ENCODE data around the gene NUTF2. TPM values are rescaled to one million over a fixed set of nuclear protein-coding genes. Genes with fewer than 3 reads are reported as not detected.
"Not testable (repeated sequence)": the region's sequence is repeated elsewhere in the genome, so short reads cannot be mapped to it uniquely, and the experiment has no call there.

NUTF2 gene
- total and polyA plus RNA-seq, 2 donors (not counting 1 experiment from before 2014, with no cell fraction given) = 50.1 to 87.3 TPM

- Histone ChIP-seq H2AFZ (ENCODE audit: insufficient read depth, low read depth, low read length, poor library complexity, severe bottlenecking) (no peak overlapping the region), H3K36me3 (replicated peaks in 1 of 2; ENCODE audit: control extremely low read depth in 1 of 2, control insufficient read depth in 1 of 2, extremely low read depth in 1 of 2, insufficient read depth in 2 of 2, low read length in 1 of 2) (peaks cover 0 to 29% of the 10 kb centered on the region in 2 experiments), H3K27ac (ENCODE audit: low read length in 2 of 2) (no peak overlapping the region), H3K27me3 (replicated peaks in 1 of 4; ENCODE audit: control extremely low read depth in 1 of 4, control insufficient read depth in 3 of 4, insufficient read depth in 4 of 4, low read length in 3 of 4) (no peaks in the 10 kb centered on the region), H3K9ac (ENCODE audit: low read length) (no peak overlapping the region), H3K4me3 (ENCODE audit: control extremely low read depth in 1 of 5, extremely low read depth in 1 of 5, insufficient read depth in 1 of 5, low read depth in 2 of 5, low read length in 4 of 5) (no peak overlapping the region), H3K9me3 (ENCODE audit: control extremely low read depth in 1 of 3, control insufficient read depth in 2 of 3, insufficient read depth in 1 of 3, low read length in 2 of 3) (no peaks in the 10 kb centered on the region), H3K4me2 (replicated peaks; ENCODE audit: low read depth, low read length, poor library complexity, severe bottlenecking) (no peak overlapping the region), H3K4me1 (ENCODE audit: control insufficient read depth in 2 of 2, insufficient read depth in 2 of 2, low read length in 2 of 2) (no peaks in the 10 kb centered on the region), H4K20me1 (ENCODE audit: control insufficient read depth, insufficient read depth, low read length, poor library complexity, severe bottlenecking) (peaks cover 36% of the 10 kb centered on the region), H3K79me2 (ENCODE audit: control insufficient read depth, insufficient read depth, low read length) (peaks cover 65% of the 10 kb centered on the region)
- Mint-ChIP-seq H3K9me3 (ENCODE audit: insufficient read depth) (no peaks in the 10 kb centered on the region), H3K27me3 (no peaks in the 10 kb centered on the region), H3K27ac (no peak overlapping the region), H3K4me3 (no peak overlapping the region), H3K4me1 (peaks cover 13% of the 10 kb centered on the region)
- CTCF ChIA-PET = interaction anchor here (0.6 to 3.0 kb wide), 4 partner anchors 21 to 357 kb away, joined by 3 to 23 read pairs (median 10); partner anchors contain the start of gene NRN1L
- DNase-seq (no peak), ATAC-seq (ENCODE audit: low read depth) (no peak)
- no peak for TF ChIP-seq EZH2 (IDR thresholded peaks at IDR 0.05; ENCODE audit: borderline replicate concordance, insufficient read depth, low read depth, low read length, poor library complexity, severe bottlenecking)
- TF ChIP-seq, protein P1, sequence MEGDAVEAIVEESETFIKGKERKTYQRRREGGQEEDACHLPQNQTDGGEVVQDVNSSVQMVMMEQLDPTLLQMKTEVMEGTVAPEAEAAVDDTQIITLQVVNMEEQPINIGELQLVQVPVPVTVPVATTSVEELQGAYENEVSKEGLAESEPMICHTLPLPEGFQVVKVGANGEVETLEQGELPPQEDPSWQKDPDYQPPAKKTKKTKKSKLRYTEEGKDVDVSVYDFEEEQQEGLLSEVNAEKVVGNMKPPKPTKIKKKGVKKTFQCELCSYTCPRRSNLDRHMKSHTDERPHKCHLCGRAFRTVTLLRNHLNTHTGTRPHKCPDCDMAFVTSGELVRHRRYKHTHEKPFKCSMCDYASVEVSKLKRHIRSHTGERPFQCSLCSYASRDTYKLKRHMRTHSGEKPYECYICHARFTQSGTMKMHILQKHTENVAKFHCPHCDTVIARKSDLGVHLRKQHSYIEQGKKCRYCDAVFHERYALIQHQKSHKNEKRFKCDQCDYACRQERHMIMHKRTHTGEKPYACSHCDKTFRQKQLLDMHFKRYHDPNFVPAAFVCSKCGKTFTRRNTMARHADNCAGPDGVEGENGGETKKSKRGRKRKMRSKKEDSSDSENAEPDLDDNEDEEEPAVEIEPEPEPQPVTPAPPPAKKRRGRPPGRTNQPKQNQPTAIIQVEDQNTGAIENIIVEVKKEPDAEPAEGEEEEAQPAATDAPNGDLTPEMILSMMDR (IDR thresholded peaks at IDR 0.05) = no peak
- POLR2A ChIA-PET = no interaction called here
- intact Hi-C loops (cut with micrococcal nuclease) = no loop called here
- WGBS (ENCODE audit: insufficient coverage) = 94% methylated on average over 11 of the region's 11 CpGs
These were observed 16.2 kb downstream of the NUTF2 start for GRCh38 chr16:67862623-67863583.

DNA sequence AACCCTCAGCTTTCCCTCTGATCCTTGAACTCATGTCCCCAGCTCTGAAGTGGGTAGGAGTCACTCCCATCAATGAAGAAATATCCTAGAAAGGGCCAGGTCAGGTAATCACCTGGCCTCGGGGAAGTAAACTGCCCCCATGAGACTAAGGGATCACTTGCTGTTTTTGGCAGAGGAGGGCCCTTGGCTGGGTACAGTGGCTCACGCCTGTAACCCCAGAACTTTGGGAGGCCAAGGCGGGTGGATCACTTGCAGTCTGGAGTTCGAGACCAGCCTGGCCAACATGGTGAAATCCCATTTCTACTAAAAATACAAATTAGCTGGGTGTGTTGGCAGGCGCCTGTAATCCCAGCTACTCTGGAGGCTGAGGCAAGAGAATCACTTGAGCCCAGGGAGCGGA, 17.3 kb downstream of the NUTF2 start:
- H3K4me1 Mint-ChIP-seq; H3K4me1 ChIP-seq (ENCODE audit: control insufficient read depth in 2 of 2, insufficient read depth in 2 of 2, low read length in 2 of 2); H3K9me3 Mint-ChIP-seq (ENCODE audit: insufficient read depth); DNase-seq; H3K27ac Mint-ChIP-seq; H3K27me3 ChIP-seq (replicated peaks in 1 of 4; ENCODE audit: control extremely low read depth in 1 of 4, control insufficient read depth in 3 of 4, insufficient read depth in 4 of 4, low read length in 3 of 4); H3K4me2 ChIP-seq (replicated peaks; ENCODE audit: low read depth, low read length, poor library complexity, severe bottlenecking); H3K4me3 Mint-ChIP-seq; H3K27ac ChIP-seq (ENCODE audit: low read length in 2 of 2); ATAC-seq (ENCODE audit: low read depth); H3K9ac ChIP-seq (ENCODE audit: low read length); H3K9me3 ChIP-seq (ENCODE audit: control extremely low read depth in 1 of 3, control insufficient read depth in 2 of 3, insufficient read depth in 1 of 3, low read length in 2 of 3); H2AFZ ChIP-seq (ENCODE audit: insufficient read depth, low read depth, low read length, poor library complexity, severe bottlenecking); H3K27me3 Mint-ChIP-seq; H3K4me3 ChIP-seq (ENCODE audit: control extremely low read depth in 1 of 5, extremely low read depth in 1 of 5, insufficient read depth in 1 of 5, low read depth in 2 of 5, low read length in 4 of 5): not testable (repeated sequence)
- Histone ChIP-seq H4K20me1 (ENCODE audit: control insufficient read depth, insufficient read depth, low read length, poor library complexity, severe bottlenecking) (peaks cover 29% of the 10 kb centered on the region), H3K36me3 (replicated peaks in 1 of 2; ENCODE audit: control extremely low read depth in 1 of 2, control insufficient read depth in 1 of 2, extremely low read depth in 1 of 2, insufficient read depth in 2 of 2, low read length in 1 of 2) (peaks cover 0 to 38% of the 10 kb centered on the region in 2 experiments), H3K79me2 (ENCODE audit: control insufficient read depth, insufficient read depth, low read length) (peaks cover 54% of the 10 kb centered on the region)
- POLR2A ChIA-PET = interaction anchor here (0.7 kb wide), 1 partner anchor 585 kb away, joined by 6 read pairs; no protein-coding TSS in a partner anchor
- WGBS (ENCODE audit: insufficient coverage) = 89% methylated on average over 1 of the region's 6 CpGs
- CTCF ChIA-PET = interaction anchor here (3.0 kb wide), 1 partner anchor 48 kb away, joined by 23 read pairs; no protein-coding TSS in a partner anchor
- intact Hi-C loops (cut with micrococcal nuclease) = loop anchor here (2.0 kb wide), 1 partner anchor 47 kb away; no protein-coding TSS in a partner anchor
